DMS 273 (cell line): Measurements from ENCODE around the gene ZNF716.
"Not testable (repeated sequence)": the region's sequence is repeated elsewhere in the genome, so short reads cannot be mapped to it uniquely, and the experiment has no call there.

ENCODE experiments used
- DNase-seq: peaks from one replicate; lab custom pipeline; 2025; ENCODE audit not compliant: unreplicated experiment; lab: John Stamatoyannopoulos, UW

ZNF716 gene

GRCh38 chr7:57449904-57450303 is at the start of gene ZNF716:
Gene ZNF716 (plus strand): TSS chr7:57450177. CDS start chr7:57450289, 112 bp downstream.
- no peak for DNase-seq

- DNase-seq, result no peak
These were observed 49.3 kb upstream of the ZNF716 start for GRCh38 chr7:57400531-57401155.

GRCh38 chr7:57403051-57403450 is 46.9 kb upstream of the ZNF716 start:
- not testable (repeated sequence) for DNase-seq

GRCh38 chr7:57403601-57404342 is 46.2 kb upstream of the ZNF716 start:
- no peak for DNase-seq

GRCh38 chr7:57404343-57404966 is 45.5 kb upstream of the ZNF716 start:
- DNase-seq, result no peak

- no peak for DNase-seq
These were observed 45.0 kb upstream of the ZNF716 start for GRCh38 chr7:57404967-57405421.

- no peak for DNase-seq
These were observed 42.9 kb upstream of the ZNF716 start for GRCh38 chr7:57407125-57407524.

- DNase-seq, result no peak
These were observed 37.8 kb upstream of the ZNF716 start for GRCh38 chr7:57412168-57412567.

- no peak for DNase-seq
These were observed 37.4 kb upstream of the ZNF716 start for GRCh38 chr7:57412618-57413017.

- DNase-seq, result no peak
These were observed 36.2 kb upstream of the ZNF716 start for GRCh38 chr7:57413529-57414398.

- DNase-seq, result no peak
These were observed 35.6 kb upstream of the ZNF716 start for GRCh38 chr7:57414415-57414814.

- no peak for DNase-seq
These were observed 35.1 kb upstream of the ZNF716 start for GRCh38 chr7:57414852-57415251.

- DNase-seq, result no peak
These were observed 34.7 kb upstream of the ZNF716 start for GRCh38 chr7:57415326-57415725.

- no peak for DNase-seq
These were observed 34.2 kb upstream of the ZNF716 start for GRCh38 chr7:57415730-57416129.

- DNase-seq, result no peak
These were observed 33.2 kb upstream of the ZNF716 start for GRCh38 chr7:57416601-57417358.

GRCh38 chr7:57417736-57418135 is 32.2 kb upstream of the ZNF716 start:
- no peak for DNase-seq

- DNase-seq, result peak; percentile 25
These were observed 26.2 kb upstream of the ZNF716 start for GRCh38 chr7:57423768-57424167.

- DNase-seq, result no peak
These were observed 25.3 kb upstream of the ZNF716 start for GRCh38 chr7:57424515-57425238.

GRCh38 chr7:57425239-57425944 is 24.6 kb upstream of the ZNF716 start:
- no peak for DNase-seq
